ENCODE data around the gene CD74. TPM values are rescaled to one million over a fixed set of nuclear protein-coding genes. Genes with fewer than 3 reads are reported as not detected.

The CD74 gene
- polyA plus RNA-seq, 2 donors = 111 to 256 TPM

DNA sequence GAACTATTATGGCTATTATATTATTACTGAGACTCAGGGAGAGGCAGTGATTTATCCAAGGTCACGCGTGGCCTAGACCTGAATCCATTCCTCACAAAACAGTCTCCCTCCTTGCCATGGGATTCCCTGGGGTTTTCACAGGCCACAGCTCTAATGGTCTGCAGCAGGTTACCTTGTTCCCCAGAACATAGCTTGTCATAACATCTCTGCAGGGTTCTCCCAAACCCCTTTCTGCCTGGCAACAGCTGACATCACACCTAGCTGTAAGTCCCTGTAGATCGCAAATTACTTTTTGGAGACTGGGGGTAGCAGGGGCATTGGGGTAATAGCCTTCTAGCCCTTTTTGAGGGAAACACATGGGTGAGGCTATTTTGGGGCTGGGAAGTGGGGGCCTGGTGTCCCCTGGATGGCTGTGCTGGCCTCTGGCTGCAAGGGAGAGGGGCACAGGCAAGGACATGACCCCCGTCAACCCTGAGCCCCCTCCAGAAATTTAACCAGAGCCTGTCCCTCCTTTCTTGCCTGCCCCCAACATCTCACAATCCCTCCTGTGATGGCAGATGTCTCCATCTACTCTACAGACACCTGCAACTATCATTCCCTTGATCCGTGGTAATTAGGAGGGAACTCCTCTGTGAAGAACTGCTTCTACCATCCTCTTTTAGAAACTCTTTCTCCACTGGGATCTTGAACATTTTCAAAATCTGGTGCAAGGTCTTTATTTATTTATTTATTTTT lies 1.3 kb downstream of the CD74 start:
- Histone ChIP-seq H3K27me3 (ENCODE audit: control insufficient read depth in 1 of 2, insufficient read depth in 2 of 2, low read length in 2 of 2) (no peaks in the 10 kb centered on the region), H3K27ac (ENCODE audit: low read depth in 2 of 2, low read length in 1 of 2) (peak overlapping the region; percentile 74 to 86), H3K4me1 (ENCODE audit: control insufficient read depth in 2 of 2, insufficient read depth in 2 of 2, low read length in 1 of 2) (peaks cover 4 to 8% of the 10 kb centered on the region in 2 donors), H3K4me3 (ENCODE audit: low read depth in 1 of 2, low read length in 2 of 2) (peak overlapping the region; percentile 2 to 52), H3K36me3 (ENCODE audit: control insufficient read depth in 2 of 2, insufficient read depth in 2 of 2, low read length in 1 of 2) (no peaks in the 10 kb centered on the region), H3K9me3 (ENCODE audit: control insufficient read depth in 2 of 2, insufficient read depth in 1 of 2, low read depth in 1 of 2, low read length in 1 of 2) (no peaks in the 10 kb centered on the region)
- 64 to 73% methylated on average over 5 of the region's 5 CpGs for WGBS, 2 donors

DNA sequence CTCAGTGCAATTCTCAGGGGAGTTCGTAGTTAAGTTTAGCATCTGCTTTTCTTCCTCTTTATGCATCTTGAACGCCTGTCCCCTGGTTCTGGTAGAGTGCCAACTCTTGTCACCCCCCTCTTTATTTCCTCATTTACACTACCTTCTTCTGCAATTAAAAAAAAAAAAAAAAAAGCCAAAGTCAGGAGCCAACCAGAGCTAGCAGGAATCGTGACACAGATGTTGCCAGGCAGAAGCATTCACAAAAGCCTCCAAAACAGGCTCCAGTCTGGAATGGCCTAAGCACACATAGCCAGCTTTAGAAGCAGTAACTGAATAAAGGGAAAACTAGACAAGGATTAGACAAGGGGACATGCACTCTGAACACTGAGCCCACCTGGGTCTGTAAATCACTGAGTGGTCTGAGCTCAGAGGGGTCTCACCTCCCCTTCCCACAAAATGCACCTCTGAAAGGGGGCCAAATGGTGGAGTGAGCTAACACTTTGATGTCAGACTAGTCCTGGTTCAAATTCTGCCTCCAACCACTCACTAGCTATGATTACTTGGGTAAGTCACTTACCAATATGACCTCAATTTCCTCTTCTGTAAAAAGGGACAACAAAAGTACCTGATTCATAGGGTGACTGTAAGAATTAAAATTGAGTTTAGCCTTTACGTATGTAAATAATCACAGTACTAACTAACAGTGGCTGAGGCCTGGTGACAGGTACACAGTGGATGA lies 2.0 kb downstream of the CD74 start:
- WGBS, 2 donors = 18 to 19% methylated on average over 4 of the region's 4 CpGs
- H3K4me1 ChIP-seq (ENCODE audit: control insufficient read depth in 2 of 2, insufficient read depth in 2 of 2, low read length in 1 of 2) = peaks cover 4 to 8% of the 10 kb centered on the region in 2 donors
- H3K9me3 ChIP-seq (ENCODE audit: control insufficient read depth in 2 of 2, insufficient read depth in 1 of 2, low read depth in 1 of 2, low read length in 1 of 2) = no peaks in the 10 kb centered on the region
- no peaks in the 10 kb centered on the region for H3K27me3 ChIP-seq (ENCODE audit: control insufficient read depth in 1 of 2, insufficient read depth in 2 of 2, low read length in 2 of 2)
- H3K27ac ChIP-seq (ENCODE audit: low read depth in 2 of 2, low read length in 1 of 2) = peak overlapping the region; percentile 81 to 86
- peak overlapping the region in 1 of 2 donors; percentile 52 for H3K4me3 ChIP-seq (ENCODE audit: low read depth in 1 of 2, low read length in 2 of 2)
- peaks cover 0 to 4% of the 10 kb centered on the region in 2 donors for H3K36me3 ChIP-seq (ENCODE audit: control insufficient read depth in 2 of 2, insufficient read depth in 2 of 2, low read length in 1 of 2)

DNA sequence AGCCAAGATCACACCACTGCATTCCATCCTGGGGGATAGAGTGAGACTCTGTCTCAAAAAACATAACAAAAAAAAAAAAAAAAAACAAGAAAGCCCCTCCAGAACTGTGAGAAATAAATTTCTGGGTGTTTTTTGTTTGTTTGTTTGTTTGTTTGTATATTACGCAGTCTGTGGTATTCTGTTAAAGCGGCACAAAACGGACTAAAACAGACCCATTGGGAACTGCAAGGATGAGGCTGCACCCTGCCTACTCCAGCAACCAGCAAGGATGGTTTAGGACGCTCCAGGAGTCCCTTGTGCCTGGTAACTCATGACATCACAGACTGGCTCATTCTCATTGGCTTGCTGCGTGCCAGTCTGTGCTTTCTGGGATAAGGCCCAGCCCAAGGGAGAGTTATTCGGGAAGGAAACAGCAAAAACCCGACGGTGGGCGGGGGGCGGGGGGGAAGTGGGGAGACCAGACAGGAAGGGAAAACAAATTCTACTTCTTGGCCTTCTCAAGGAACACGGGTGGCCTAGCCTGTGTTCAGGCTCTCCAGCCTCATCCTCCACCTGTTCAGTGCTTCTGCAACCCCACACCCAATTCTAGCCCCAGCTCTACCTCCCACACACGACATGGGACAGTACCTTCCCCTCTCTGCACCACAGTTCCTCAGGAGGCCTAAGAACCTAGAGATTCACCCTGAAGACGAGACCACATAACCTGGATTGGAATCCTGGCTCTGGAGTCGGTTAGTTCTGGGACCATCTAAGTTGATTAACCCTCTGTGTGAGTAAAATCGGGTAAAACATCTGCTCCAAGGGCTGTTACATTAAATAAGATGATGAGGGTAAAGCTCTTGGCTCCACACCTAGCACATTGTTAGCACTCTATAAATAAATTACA lies 2.8 kb downstream of the CD74 start:
- no peaks in the 10 kb centered on the region for H3K27me3 ChIP-seq (ENCODE audit: control insufficient read depth in 1 of 2, insufficient read depth in 2 of 2, low read length in 2 of 2)
- no peak overlapping the region for H3K4me3 ChIP-seq (ENCODE audit: low read depth in 1 of 2, low read length in 2 of 2)
- peaks cover 0 to 4% of the 10 kb centered on the region in 2 donors for H3K36me3 ChIP-seq (ENCODE audit: control insufficient read depth in 2 of 2, insufficient read depth in 2 of 2, low read length in 1 of 2)
- peaks cover 4 to 8% of the 10 kb centered on the region in 2 donors for H3K4me1 ChIP-seq (ENCODE audit: control insufficient read depth in 2 of 2, insufficient read depth in 2 of 2, low read length in 1 of 2)
- 8 to 11% methylated on average over 15 of the region's 15 CpGs for WGBS, 2 donors
- H3K27ac ChIP-seq (ENCODE audit: low read depth in 2 of 2, low read length in 1 of 2) = peak overlapping the region; percentile 71 to 81
- H3K9me3 ChIP-seq (ENCODE audit: control insufficient read depth in 2 of 2, insufficient read depth in 1 of 2, low read depth in 1 of 2, low read length in 1 of 2) = no peaks in the 10 kb centered on the region

DNA sequence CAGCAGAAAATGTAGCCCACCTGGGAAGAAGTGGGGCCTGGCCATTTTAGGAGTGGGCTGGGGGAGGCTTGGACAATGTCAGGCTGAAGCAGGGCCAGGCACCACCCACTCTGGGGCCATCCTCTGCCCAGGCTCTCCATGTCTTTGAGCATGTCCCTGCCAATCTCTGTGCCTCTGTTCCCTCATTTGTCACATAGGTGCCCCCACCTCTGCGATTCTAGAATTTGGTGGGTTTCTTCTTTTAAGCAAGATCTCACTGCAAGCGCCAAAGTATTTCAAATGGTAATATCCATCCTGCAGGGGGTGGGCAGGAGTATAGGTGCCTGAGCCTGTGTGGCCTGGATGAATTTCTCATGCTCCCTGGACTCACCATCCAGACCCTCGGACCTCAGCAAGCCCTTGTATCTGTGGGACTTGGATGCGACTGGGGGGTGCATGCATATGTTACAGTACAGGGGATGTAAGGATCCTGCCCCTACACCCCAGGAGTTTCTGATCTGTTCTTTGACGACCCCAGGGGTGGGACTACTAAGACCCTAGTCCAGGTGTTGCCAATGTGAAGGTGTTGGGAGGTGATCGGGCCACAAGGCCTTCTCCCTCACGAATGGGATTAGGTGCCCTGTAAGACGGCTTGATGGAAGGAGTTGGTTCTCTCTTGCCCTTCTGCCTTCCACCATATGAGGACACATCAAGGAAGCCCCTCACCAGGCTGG lies 4.3 kb downstream of the CD74 start:
- H3K27me3 ChIP-seq (ENCODE audit: control insufficient read depth in 1 of 2, insufficient read depth in 2 of 2, low read length in 2 of 2) = no peaks in the 10 kb centered on the region
- peaks cover 0 to 8% of the 10 kb centered on the region in 2 donors for H3K36me3 ChIP-seq (ENCODE audit: control insufficient read depth in 2 of 2, insufficient read depth in 2 of 2, low read length in 1 of 2)
- H3K4me3 ChIP-seq (ENCODE audit: low read depth in 1 of 2, low read length in 2 of 2) = no peak overlapping the region
- H3K9me3 ChIP-seq (ENCODE audit: control insufficient read depth in 2 of 2, insufficient read depth in 1 of 2, low read depth in 1 of 2, low read length in 1 of 2) = no peaks in the 10 kb centered on the region
- H3K27ac ChIP-seq (ENCODE audit: low read depth in 2 of 2, low read length in 1 of 2) = no peak overlapping the region
- WGBS, 2 donors = 90 to 92% methylated on average over 8 of the region's 8 CpGs
- H3K4me1 ChIP-seq (ENCODE audit: control insufficient read depth in 2 of 2, insufficient read depth in 2 of 2, low read length in 1 of 2) = peaks cover 6 to 8% of the 10 kb centered on the region in 2 donors

DNA sequence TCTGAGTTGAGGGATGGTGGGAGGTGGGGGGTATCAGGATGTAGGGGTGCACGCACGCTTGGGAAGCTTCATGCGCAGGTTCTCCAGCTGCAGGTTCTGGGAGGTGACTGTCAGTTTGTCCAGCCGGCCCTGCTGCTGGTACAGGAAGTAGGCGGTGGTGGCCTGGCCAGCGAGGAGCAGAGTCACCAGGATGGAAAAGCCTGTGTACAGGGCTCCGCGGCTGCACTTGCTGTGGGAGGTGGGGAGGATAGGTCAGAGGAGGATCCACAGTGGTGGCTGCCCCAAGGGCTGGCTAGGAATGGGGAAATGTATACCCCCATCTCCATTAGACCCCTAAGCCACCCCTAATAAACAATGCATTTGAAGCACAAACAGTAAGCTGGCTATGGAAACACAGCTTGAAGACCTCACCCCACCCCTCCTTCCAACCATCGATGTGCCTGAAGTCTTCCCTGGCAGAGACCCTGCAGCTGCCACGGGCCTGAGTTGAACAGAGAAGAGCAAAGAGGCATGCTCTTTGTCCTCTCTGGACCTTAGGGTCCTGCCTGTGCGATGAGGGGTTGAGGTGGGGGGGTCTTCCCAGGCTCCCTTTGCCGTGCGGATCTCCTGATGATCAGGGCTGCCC lies 5.5 kb downstream of the CD74 start:
- peaks cover 3 to 19% of the 10 kb centered on the region in 2 donors for H3K36me3 ChIP-seq (ENCODE audit: control insufficient read depth in 2 of 2, insufficient read depth in 2 of 2, low read length in 1 of 2)
- H3K27me3 ChIP-seq (ENCODE audit: control insufficient read depth in 1 of 2, insufficient read depth in 2 of 2, low read length in 2 of 2) = no peaks in the 10 kb centered on the region
- H3K9me3 ChIP-seq (ENCODE audit: control insufficient read depth in 2 of 2, insufficient read depth in 1 of 2, low read depth in 1 of 2, low read length in 1 of 2) = no peaks in the 10 kb centered on the region
- no peak overlapping the region for H3K27ac ChIP-seq (ENCODE audit: low read depth in 2 of 2, low read length in 1 of 2)
- peaks cover 6 to 8% of the 10 kb centered on the region in 2 donors for H3K4me1 ChIP-seq (ENCODE audit: control insufficient read depth in 2 of 2, insufficient read depth in 2 of 2, low read length in 1 of 2)
- no peak overlapping the region for H3K4me3 ChIP-seq (ENCODE audit: low read depth in 1 of 2, low read length in 2 of 2)
- 73 to 81% methylated on average over 13 of the region's 13 CpGs for WGBS, 2 donors

DNA sequence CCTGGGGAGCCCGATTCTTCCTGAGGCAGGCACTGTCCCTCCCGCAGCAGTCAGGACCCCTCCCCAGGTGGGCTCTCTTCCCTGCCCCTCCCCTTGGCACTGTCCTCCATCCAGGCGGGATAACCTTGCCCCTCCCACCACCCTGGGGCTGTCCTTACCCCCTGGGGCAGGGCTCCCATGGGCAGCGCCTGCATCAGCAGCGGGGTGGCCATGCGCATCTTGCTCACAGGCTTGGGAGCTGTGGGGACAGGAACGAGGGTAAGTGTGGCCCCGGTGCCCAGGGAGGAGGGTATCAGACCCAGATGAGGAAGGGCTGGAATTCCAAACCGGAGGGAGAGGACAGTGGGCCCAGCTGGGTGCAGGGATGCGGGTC lies 6.0 kb downstream of the CD74 start:
- Histone ChIP-seq H3K9me3 (ENCODE audit: control insufficient read depth in 2 of 2, insufficient read depth in 1 of 2, low read depth in 1 of 2, low read length in 1 of 2) (no peaks in the 10 kb centered on the region), H3K27me3 (ENCODE audit: control insufficient read depth in 1 of 2, insufficient read depth in 2 of 2, low read length in 2 of 2) (no peaks in the 10 kb centered on the region), H3K4me3 (ENCODE audit: low read depth in 1 of 2, low read length in 2 of 2) (no peak overlapping the region), H3K36me3 (ENCODE audit: control insufficient read depth in 2 of 2, insufficient read depth in 2 of 2, low read length in 1 of 2) (peaks cover 3 to 19% of the 10 kb centered on the region in 2 donors), H3K4me1 (ENCODE audit: control insufficient read depth in 2 of 2, insufficient read depth in 2 of 2, low read length in 1 of 2) (peaks cover 6 to 8% of the 10 kb centered on the region in 2 donors), H3K27ac (ENCODE audit: low read depth in 2 of 2, low read length in 1 of 2) (no peak overlapping the region)
- WGBS, 2 donors = 72 to 74% methylated on average over 10 of the region's 10 CpGs

DNA sequence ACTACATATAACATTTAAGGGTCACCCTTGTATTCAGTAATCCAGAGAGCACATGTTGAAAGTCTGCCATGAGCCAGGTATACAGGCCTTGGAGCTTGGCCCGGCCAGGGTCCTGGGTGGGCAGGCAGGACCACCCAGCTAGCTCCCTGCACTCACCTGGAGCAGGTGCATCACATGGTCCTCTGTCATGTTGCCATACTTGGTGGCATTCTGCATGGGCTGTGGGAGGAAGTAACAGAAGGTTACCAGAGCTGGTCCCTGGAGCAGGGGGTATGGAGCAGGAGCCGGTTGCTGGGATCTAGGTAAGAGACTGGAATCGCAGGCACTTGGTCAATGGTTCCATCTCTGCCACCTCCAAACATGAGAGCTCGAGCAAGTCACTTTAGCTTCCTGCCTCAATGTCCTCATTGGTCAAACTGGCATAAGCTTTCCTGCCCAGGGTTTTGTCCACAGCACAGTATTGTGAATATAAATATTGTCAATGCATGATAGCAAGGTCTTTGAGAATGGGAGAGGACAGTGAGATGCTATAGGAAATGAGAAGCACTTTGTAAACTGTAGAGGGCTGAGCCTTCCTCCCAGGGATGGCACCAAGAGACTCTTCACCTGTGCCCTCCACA lies 6.5 kb downstream of the CD74 start:
- H3K27ac ChIP-seq (ENCODE audit: low read depth in 2 of 2, low read length in 1 of 2) = no peak overlapping the region
- H3K4me1 ChIP-seq (ENCODE audit: control insufficient read depth in 2 of 2, insufficient read depth in 2 of 2, low read length in 1 of 2) = peaks cover 6 to 8% of the 10 kb centered on the region in 2 donors
- H3K9me3 ChIP-seq (ENCODE audit: control insufficient read depth in 2 of 2, insufficient read depth in 1 of 2, low read depth in 1 of 2, low read length in 1 of 2) = no peaks in the 10 kb centered on the region
- peaks cover 3 to 19% of the 10 kb centered on the region in 2 donors for H3K36me3 ChIP-seq (ENCODE audit: control insufficient read depth in 2 of 2, insufficient read depth in 2 of 2, low read length in 1 of 2)
- H3K4me3 ChIP-seq (ENCODE audit: low read depth in 1 of 2, low read length in 2 of 2) = no peak overlapping the region
- WGBS, 2 donors = 87 to 90% methylated on average over 4 of the region's 4 CpGs
- H3K27me3 ChIP-seq (ENCODE audit: control insufficient read depth in 1 of 2, insufficient read depth in 2 of 2, low read length in 2 of 2) = no peaks in the 10 kb centered on the region

DNA sequence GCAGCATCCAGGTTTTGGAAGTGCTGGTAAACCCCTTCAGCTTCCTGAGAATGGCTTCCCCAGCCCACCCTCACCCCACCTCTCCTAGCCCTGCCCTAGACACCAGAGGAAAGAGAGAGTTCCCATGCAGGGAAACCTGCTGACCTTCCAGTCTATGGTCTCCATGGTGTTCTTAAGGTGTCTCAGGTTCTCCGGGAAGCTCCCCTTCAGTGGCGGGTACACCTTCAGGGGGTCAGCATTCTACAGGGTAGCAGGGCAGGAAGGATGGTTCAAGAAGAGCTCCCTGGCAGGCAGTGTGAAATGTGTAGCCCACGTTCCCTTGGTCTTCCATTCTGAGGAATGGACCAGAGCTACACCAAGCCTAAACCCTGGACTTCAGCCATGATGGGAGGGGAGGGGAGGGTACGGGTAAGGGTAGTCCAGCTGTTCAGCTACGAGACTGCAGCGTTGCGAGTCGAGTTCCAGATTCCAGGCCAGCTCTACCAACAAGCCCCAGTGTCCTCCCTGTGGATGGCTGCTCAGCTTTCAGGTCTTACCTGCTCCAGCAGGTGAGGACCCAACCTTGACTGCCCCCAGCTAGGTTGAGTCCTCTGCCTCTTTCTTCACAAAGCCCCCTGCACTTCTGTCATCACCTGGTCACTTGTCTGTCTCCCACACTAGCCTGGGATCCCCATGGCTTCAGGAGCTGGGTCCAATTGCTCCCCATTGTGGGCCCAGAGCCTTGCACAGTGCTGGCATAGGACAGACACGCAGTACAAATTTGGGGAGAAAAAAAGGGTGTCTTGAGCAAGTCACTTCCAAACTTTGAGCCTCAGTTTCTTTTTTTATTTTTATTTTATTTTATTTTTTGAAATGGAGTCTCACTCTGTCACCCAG lies 7.5 kb downstream of the CD74 start:
- no peaks in the 10 kb centered on the region for H3K27me3 ChIP-seq (ENCODE audit: control insufficient read depth in 1 of 2, insufficient read depth in 2 of 2, low read length in 2 of 2)
- H3K4me1 ChIP-seq (ENCODE audit: control insufficient read depth in 2 of 2, insufficient read depth in 2 of 2, low read length in 1 of 2) = peaks cover 6 to 7% of the 10 kb centered on the region in 2 donors
- no peaks in the 10 kb centered on the region for H3K9me3 ChIP-seq (ENCODE audit: control insufficient read depth in 2 of 2, insufficient read depth in 1 of 2, low read depth in 1 of 2, low read length in 1 of 2)
- WGBS, 2 donors = 80% methylated on average over 9 of the region's 9 CpGs
- H3K36me3 ChIP-seq (ENCODE audit: control insufficient read depth in 2 of 2, insufficient read depth in 2 of 2, low read length in 1 of 2) = peaks cover 3 to 25% of the 10 kb centered on the region in 2 donors
- no peak overlapping the region for H3K27ac ChIP-seq (ENCODE audit: low read depth in 2 of 2, low read length in 1 of 2)
- no peak overlapping the region for H3K4me3 ChIP-seq (ENCODE audit: low read depth in 1 of 2, low read length in 2 of 2)

Data from esophagus (tissue), 2 donors.